GM18498 (cell line): Measurements from ENCODE around the gene GSTM2.
A peak's percentile ranks its signal among the peaks of the same experiment; 100 is the strongest.
"Not testable (repeated sequence)": the region's sequence is repeated elsewhere in the genome, so short reads cannot be mapped to it uniquely, and the experiment has no call there.

Source experiments
- ATAC-seq: cut with Tn5 transposase; IDR thresholded peaks from one replicate; pipeline ENCODE4 v1.9.1; 2021; ENCODE audit warnings: mild to moderate bottlenecking, moderate library complexity; ENCODE audit not compliant: unreplicated experiment

The GSTM2 gene

DNA sequence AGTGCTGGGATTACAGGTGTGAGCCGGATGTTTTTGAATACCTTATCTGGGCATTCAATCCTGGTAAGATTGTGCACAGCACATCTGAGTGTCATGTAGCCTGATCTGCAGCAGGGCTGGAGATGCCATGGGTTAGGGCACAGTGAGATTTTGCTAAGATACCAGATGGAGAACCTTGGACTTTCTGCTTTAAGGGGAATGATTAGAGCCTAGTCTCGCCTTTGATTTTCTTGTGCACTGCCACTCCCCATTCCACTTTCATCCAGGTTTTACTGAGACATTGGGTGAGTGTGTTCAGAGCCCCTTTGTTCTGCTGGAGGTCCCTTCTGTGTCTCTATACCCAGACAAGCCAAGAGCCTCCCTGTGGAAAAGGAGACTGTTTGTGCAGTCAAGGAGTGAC lies 6.0 kb downstream of the GSTM2 start:
- ATAC-seq, result not testable (repeated sequence)

DNA sequence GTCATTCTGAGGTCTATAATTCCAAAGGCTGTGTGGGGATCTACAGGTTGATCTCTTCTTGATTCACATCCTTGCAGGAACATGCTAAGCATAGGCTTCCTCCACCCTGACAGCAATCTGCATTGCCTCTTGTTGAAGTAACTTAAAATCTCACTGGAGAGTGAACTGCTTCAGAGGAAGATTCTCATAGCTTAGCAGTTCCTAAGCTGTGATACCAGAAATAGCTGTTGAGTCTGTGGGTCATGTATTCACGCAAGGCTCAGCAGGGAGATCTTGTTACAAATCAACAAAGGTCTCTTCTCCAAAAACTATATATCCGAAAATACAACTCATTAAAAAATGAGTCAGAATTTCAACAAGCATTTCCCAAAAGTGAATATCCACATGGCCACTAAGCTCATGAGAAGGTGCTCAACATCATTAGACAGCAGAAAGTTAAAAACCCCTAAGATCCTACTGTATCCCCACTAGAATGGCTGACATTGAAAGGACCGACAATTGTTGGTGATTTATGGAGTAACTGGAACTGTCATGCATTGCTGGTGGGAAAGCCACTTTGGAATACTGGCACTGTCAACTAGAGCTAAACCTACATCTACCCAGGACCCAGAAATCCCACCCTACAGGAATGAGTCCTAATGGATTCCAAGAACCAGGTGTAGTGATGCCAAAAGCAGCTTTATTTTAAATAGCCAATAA lies 9.0 kb downstream of the GSTM2 start:
- ATAC-seq, result not testable (repeated sequence)

DNA sequence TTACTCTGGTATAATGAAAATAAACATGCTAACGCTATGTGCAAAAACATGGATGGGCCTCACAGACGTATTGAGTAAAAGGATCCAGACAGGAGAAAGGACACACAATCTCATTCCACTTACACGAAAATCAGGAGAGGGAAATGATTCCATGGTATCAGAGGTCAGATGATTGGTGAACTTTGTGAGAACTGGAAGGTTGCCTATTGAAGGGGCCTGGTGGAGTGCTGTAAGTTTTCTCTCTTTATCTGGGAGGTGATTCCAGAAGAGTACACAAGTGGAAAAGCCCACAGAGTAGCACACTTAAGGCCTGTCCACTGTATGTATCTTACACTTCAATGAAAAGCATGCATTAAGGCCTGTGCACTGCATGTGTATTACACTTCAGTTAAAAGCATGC lies 9.6 kb downstream of the GSTM2 start:
- ATAC-seq, result no peak

DNA sequence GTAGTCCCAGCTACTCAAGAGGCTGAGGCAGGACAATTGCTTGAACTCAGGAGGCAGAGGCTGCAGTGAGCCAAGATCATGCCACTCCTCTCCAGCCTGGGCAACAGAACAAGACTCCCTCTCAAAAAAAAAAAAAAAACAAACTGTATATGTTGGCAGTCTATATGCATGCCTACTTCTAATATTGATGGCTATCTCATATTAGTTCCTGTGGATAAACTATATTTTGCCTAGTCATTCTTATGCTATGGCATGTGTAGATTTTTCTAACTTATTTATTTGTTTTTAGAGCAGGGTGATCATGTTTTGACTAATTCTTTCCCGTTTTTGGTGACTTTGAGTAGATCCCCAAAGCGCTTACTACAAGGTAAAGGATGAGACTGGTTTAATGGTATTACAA lies 10.8 kb downstream of the GSTM2 start:
- not testable (repeated sequence) for ATAC-seq

DNA sequence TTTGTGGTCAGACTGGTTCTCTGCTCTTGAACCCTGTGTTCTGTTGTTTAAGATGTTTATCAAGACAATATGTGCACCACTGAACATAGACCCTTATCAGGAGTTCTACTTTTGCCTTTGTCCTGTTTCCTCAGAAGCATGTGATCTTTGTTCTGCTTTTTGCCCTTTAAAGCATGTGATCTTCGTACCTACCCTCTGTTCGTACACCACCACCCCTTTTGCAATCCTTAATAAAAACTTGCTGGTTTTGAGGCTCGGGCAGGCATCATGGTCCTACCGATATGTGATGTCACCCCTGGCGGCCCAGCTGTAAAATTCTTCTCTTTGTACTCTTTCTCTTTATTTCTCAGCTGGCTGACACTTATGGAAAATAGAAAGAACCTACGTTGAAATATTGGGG lies 16.9 kb downstream of the GSTM2 start:
- ATAC-seq, result not testable (repeated sequence)

DNA sequence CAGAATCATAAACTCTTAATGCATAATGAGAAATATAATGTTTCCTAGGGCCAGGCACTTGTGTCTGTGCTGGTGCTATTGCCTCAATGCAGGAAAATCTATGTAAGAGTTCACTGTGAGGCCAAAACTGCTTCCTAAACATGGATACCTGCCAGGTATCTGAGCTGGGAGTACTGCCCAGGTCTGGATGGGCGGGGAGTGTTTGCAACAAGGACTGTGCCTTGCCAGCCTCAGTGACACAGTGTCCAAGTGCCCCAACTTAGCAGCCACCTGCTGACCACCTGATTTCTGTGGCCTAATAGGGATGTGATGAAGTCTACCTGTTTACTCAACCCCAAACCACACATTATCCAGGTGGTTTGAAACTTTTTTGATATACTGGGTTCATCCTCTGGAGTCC lies 17.5 kb downstream of the GSTM2 start:
- not testable (repeated sequence) for ATAC-seq

DNA sequence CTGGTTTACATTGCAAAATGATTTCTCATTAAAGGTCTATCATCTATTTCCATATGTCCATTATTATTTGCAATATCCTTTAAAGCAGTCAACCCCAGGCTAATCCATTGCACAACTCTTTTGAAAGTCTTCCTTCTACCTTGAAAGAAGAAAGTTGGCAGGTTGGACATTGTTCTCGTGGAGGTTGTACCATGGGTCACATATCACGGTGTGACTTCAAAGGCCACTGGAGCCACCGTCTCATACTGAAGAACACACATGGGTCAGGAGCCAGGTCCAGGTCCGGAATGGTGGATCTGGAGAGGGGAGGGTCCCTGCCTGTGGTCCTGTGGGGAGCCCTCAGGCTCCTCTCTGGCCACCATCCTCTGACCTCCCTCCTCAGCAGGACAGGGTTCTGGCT lies 18.0 kb downstream of the GSTM2 start:
- not testable (repeated sequence) for ATAC-seq

DNA sequence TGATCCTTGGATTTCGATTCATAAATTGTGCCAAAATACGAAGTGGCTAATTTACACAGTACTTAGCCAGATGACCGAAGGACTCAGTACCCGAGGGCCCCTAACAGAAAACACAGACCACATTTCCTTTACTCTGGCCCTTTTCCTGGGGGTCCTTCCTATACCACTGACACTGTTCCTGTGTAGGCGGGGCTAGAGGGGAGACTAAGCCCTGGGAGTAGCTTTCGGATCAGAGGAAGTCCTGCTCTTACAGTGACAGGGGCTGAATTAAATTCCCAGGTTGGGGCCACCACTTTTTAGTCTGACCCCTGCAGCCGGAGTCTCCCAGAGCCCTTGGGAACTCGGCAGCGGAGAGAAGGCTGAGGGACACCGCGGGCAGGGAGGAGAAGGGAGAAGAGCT lies 19.3 kb downstream of the GSTM2 start:
- ATAC-seq, result not testable (repeated sequence)

DNA sequence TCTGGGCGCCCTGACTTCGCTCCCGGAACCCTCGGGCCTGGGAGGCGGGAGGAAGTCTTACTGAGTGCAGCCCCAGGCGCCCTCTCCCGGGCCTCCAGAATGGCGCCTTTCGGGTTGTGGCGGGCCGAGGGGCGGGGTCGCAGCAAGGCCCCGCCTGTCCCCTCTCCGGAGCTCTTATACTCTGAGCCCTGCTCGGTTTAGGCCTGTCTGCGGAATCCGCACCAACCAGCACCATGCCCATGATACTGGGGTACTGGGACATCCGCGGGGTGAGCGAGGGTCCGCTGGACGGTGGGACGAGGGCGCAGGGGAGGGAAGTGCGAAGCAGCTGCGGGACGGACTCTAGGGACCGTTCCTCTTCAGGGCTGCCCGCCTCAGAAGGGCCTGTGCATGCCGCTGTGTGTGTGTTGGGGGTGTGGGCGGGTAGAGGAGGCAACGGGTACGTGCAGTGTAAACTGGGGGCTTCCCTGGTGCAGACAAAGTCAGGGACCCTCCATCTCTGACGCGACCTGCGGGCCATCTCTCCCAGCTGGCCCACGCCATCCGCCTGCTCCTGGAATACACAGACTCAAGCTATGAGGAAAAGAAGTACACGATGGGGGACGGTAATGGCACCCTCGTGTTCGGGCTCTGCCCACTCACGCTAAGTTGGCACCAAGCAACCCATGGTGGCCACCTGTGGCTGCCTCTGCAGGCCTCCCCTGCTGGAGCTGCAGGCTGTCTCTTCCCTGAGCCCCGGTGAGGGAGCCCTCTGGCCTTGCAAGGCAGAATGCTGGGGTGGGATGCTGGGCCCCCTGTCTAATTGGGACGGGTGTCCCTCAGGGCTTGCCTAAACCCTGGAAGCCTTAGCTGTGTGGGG lies 20.0 kb downstream of the GSTM2 start, which contains the start of gene GSTM1:
GSTM1 (plus strand) TSS at position 177 of the 859 bp plus-strand sequence; CDS start at position 234, 57 bp downstream.
- ATAC-seq, result peak; percentile 98

DNA sequence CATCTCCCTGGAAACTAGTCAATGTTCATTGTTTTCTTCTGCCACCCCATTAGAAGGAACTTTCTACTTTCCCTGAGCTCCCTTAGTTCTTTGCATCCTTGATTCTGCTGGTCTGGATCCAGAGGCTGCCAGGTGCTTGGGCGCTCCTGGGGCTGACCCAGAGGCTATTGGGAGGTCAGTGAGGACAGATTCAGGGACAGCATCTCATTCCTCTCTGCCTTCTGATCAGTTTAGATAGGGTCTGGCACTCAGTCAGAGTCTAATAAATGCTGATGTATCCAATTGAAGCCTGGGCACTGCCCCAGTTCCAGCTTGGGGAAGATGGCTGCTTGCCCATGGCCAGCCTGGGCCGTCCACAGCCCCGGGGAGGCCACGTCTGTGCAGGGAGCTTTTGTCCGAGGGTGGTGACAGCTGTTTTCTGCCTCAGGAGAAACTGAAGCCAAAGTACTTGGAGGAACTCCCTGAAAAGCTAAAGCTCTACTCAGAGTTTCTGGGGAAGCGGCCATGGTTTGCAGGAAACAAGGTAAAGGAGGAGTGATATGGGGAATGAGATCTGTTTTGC lies 22.1 kb downstream of the GSTM2 start:
- no peak for ATAC-seq

DNA sequence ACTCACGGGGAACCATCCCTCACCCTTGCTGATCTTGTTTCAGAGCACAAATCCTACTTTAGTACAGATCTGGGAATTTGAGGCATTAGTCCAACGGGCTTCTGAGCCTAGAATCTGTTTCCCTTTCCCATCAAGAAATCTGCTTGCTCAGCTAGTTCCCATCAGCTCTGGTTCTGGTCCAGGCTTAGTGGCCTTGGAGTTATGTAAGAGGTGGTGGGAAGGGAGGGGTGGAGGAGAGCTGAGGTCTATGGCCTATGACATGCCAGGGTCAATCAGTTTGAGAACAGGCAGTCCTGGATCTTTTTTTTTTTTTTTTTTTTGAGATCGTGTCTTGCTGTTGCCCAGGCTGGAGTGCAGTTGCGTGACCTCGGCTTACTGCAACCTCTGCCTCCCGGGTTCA lies 23.9 kb downstream of the GSTM2 start:
- no peak for ATAC-seq

DNA sequence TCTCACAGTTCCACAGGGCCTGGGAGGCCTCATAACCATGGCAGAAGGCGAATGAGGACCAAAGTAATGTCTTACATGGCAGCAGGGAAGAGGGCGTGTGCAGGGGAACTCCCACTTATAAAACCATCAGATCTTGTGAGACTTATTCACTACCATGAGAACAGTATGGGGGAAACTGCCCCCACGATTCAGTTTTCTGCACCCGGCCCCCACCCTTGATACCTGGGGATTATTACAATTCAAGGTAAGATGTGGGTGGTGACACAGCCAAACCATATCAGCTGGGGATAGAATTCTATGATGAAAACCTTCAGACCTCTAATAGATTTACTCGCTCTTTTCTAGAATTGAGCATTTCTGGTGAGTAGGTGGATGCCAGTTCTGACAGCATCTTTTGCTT lies 26.5 kb downstream of the GSTM2 start:
- not testable (repeated sequence) for ATAC-seq

DNA sequence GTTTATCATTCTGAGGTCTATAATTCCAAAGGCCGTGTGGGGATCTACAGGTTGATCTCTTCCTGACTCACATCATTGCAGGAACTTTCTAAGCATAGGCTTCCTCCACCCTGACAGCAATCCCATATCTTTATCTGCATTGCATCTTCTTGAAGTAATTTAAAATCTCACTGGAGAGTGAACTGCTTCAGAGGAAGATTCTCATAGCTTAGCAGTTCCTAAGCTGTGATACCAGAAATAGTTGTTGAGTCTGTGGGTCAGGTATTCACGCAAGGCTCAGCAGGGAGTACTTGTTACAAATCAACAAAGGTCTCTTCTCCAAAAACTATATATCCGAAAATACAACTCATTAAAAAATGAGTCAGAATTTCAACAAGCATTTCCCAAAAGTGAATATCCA lies 27.3 kb downstream of the GSTM2 start:
- ATAC-seq, result not testable (repeated sequence)

DNA sequence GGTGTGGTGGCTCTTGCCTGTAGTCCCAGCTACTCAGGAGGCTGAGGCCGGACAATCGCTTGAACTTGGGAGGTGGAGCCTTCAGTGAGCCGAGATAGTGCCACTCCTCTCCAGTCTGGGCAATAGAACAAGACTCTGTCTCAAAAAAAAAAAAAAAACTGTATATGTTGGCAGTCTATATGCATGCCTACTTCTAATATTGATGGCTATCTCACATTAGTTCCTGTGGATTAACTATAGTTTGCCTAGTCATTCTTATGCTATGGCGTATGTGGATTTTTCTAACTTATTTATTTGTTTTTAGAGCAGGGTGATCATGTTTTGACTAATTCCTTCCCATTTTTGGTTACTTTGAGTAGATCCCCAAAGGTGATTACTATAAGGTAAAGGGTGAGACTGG lies 29.2 kb downstream of the GSTM2 start:
- ATAC-seq, result no peak

DNA sequence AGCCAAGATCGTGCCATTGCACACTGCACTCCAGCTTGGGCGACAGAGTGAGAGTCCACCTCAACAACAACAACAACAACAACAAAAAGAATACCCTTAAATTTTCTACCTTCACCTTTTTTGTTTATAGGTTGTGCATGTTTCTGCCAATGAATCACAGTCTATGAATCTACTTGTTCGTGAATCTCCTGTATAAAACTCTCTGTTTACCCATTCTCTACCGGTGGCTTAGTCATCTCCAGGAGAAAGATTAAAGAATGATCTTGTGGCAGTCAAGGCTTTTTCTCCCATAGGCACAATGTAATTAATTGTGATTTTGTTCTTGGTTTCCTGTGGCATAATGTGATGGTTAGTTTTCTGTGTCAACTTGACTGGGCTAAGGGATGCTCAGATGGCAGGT lies 30.0 kb downstream of the GSTM2 start:
- not testable (repeated sequence) for ATAC-seq

DNA sequence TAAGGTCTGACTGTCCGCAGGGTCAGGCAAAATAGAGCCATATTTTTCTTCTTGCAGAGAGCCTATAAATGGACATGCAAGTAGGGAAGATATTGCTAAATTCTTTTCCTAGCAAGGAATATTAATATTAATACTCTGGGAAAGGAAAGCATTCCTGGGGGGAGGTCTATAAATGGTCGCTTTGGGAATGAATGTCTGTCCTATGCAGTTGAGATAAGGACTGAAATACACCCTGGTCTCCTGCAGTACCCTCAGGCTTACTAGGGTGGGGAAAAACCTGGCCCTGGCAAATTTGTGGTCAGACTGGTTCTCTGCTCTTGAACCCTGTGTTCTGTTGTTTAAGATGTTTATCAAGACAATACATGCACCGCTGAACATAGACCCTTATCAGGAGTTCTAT lies 35.1 kb downstream of the GSTM2 start:
- ATAC-seq, result not testable (repeated sequence)

DNA sequence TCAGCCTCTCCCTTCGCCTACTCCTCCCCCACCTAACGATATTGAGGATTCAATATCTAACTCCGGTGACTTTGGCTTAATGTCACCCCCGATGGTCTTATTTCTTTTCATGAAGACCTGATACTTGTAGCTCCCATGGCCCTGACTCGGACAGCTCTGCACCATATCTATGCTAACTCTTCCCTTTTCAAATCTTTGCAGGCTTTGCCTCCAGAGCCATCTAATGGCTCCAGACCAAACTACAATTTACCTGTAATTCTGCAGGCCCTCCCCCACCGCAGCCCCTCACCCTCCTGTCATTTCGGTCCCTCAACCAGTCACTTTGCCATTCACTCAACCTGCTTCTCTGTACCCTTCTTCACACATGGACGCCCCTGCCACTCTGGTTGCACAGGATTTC lies 36.3 kb downstream of the GSTM2 start:
- no peak for ATAC-seq

DNA sequence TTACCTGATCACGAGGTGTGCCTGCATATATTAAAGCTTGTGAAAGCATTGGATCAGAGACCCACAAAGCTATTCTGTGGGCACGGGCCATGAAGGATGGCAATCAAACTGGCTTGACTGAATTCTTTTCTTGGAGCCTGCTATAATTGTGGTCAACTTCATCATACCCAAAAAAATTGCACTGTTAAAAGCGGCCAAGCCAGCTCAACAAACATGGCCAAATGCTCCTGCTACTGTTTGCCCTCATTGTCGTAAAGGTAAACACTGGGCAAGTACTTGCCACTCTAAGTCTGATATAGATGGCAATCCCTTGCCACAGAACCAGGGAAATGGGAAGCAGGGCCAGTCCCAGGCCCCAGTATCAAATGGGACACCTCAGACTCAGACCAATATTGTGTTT lies 37.6 kb downstream of the GSTM2 start:
- no peak for ATAC-seq

DNA sequence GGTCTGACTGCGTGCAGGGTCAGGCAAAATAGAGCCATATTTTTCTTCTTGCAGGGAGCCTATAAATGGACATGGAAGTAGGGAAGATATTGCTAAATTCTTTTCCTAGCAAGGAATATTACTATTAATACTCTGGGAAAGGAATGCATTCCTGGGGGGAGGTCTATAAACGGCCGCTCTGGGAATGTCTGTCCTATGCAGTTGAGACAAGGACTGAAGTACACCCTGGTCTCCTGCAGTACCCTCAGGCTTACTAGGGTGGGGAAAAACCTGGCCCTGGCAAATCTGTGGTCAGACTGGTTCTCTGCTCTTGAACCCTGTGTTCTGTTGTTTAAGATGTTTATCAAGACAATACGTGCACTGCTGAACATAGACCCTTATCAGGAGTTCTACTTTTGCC lies 41.1 kb downstream of the GSTM2 start:
- ATAC-seq, result not testable (repeated sequence)

DNA sequence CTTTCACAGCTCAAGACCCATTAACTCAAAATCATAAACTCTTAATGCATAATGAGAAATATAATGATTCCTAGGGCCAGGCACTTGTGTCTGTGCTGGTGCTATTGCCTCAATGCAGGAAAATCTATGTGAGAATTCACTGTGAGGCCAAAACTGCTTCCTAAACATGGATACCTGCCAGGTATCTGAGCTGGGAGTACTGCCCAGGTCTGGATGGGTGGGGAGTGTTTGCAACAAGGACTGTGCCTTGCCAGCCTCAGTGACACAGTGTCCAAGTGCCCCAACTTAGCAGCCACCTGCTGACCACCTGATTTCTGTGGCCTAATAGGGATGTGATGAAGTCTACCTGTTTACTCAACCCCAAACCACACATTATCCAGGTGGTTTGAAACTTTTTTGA lies 42.0 kb downstream of the GSTM2 start:
- not testable (repeated sequence) for ATAC-seq

DNA sequence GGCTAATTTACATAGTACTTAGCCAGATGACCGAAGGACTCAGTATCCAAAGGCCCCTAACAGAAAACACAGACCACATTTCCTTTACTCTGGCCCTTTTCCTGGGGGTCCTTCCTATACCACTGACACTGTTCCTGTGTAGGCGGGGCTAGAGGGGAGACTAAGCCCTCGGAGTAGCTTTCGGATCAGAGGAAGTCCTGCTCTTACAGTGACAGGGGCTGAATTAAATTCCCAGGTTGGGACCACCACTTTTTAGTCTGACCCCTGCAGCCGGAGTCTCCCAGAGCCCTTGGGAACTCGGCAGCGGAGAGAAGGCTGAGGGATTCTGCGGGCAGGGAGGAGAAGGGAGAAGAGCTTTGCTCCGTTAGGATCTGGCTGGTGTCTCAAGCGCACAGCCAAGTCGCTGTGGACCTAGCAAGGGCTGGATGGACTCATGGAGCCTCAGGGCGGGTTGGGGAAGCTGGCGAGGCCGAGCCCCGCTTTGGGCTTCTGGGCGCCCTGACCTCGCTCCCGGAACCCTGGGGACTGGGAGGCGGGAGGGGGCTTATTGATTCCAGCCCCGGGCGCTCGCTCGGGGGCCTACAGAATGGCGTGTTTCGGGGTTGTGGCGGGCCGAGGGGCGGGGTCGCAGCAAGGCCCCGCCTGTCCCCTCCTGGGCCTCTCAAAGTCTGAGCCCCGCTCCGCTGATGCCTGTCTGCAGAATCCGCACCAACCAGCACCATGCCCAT lies 43.9 kb downstream of the GSTM2 start, which contains the start of gene GSTM5:
GSTM5 (plus strand) TSS at position 659 of the 728 bp plus-strand sequence; CDS start at position 721, 62 bp downstream.
- not testable (repeated sequence) for ATAC-seq
